Body of pancreas (tissue), 4 donors: ENCODE measurements around the gene INTS3. TPM values are rescaled to one million over a fixed set of nuclear protein-coding genes. Genes with fewer than 3 reads are reported as not detected.
A peak's percentile ranks its signal among the peaks of the same experiment; 100 is the strongest.
"Not testable (repeated sequence)": the region's sequence is repeated elsewhere in the genome, so short reads cannot be mapped to it uniquely, and the experiment has no call there.

Source experiments
- ATAC-seq: fragments of 150-250 bp; one replicate; pipeline ENCODE4 v1.9.1; 2016
- DNase-seq, 4 donors: peaks; one replicate each; pipeline ENCODE4 v3.0.0-alpha.2; 2019
- H3K27ac ChIP-seq, 4 donors: fragments of 200-600 bp; sonication (generic); 1 replicate in 3 of 4; 2 replicates in 1 of 4; pipeline versions ENCODE4 v1.5.1 to v1.6.1; 2016 to 2019; ENCODE audit warnings: mild to moderate bottlenecking in 1 of 4, mixed read lengths in 1 of 4, moderate library complexity in 1 of 4
- H3K27me3 ChIP-seq, 2 donors: fragments of 200-600 bp; sonication (generic); one replicate each; pipeline ENCODE4 v1.6.0; 2016; ENCODE audit warnings: mild to moderate bottlenecking in 1 of 2
- H3K36me3 ChIP-seq, 2 donors: fragments of 200-600 bp; sonication (generic); replicated peaks in 1 of 2; 2 replicates each; pipeline ENCODE4 v1.5.1; 2016; ENCODE audit warnings: low read depth in 2 of 2; ENCODE audit not compliant: insufficient read depth in 1 of 2
- H3K4me1 ChIP-seq: fragments of 200-600 bp; sonication (generic); one replicate; pipeline ENCODE4 v1.6.0; 2016
- H3K4me3 ChIP-seq, 2 donors: fragments of 200-600 bp; sonication (generic); 1 replicate in 1 of 2; 2 replicates in 1 of 2; pipeline ENCODE4 v1.5.1; 2016 to 2019
- H3K9me3 ChIP-seq, 3 donors: fragments of 200-600 bp; sonication (generic); 1 replicate in 2 of 3; 2 replicates in 1 of 3; pipeline ENCODE4 v1.5.1; 2016
- POLR2A ChIP-seq, 3 donors: fragments of 450-650 bp; IDR thresholded peaks; one replicate each; pipeline ENCODE4 v1.6.1; 2016; ENCODE audit warnings: antibody characterized with exemption in 3 of 3, mild to moderate bottlenecking in 2 of 3
- WGBS, 2 donors: methylation state at CpG; one replicate each; pipeline ENCODE4 v1.1.5; 2017; 5-methylcytosine and 5-hydroxymethylcytosine counted together
- intact Hi-C: fragments of 100-400 bp; cut with DNase I; formaldehyde crosslinking; loops from one replicate; pipeline ENCODE4 v1.15.1; 2023
- total RNA-seq, 2 donors: library from RNA; depleted of rRNA; stranded (reverse); fragments of >200 nt; gene quantifications; one replicate each; pipeline ENCODE4 v1.1.0, GENCODE V29; 2016
- TF ChIP-seq, protein P1 (sequence below), 7 experiments: fragments of 450-650 bp in 4 of 7; fragments of 200-600 bp in 3 of 7; sonication (generic) in 3 of 7; IDR thresholded peaks; one replicate each; pipeline ENCODE4 v1.5.1; 2016 to 2019; ENCODE audit warnings: antibody characterized with exemption in 7 of 7

INTS3 gene
- total RNA-seq, 2 donors from 2014 or later, result 25.4 to 33.3 TPM

DNA sequence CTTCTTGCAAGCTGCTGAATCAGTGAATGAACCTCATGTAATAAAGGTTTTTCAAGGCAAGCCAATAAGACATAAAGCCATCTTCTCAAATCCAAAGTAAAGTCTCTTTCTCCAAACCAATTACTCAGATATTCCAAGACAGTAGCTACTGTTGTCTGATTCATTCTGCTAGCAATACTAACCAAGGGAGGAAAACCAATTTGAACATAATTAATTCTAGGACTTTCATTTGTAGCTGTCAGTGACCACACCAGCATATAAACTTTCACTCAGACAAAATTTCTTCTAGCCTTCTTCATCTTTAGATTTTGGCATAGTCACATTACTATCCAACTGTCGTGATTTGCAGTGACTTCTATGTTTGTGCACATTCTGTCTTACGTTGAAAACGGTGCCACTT is 10.5 kb upstream of the INTS3 start:
- H3K27me3 ChIP-seq, result no peaks in the 10 kb centered on the region
- no peaks in the 10 kb centered on the region for H3K9me3 ChIP-seq
- no peak overlapping the region for H3K4me3 ChIP-seq
- no peaks in the 10 kb centered on the region for H3K36me3 ChIP-seq
- no peak for TF ChIP-seq POLR2A (IDR thresholded peaks at IDR 0.05)
- TF ChIP-seq, protein P1, sequence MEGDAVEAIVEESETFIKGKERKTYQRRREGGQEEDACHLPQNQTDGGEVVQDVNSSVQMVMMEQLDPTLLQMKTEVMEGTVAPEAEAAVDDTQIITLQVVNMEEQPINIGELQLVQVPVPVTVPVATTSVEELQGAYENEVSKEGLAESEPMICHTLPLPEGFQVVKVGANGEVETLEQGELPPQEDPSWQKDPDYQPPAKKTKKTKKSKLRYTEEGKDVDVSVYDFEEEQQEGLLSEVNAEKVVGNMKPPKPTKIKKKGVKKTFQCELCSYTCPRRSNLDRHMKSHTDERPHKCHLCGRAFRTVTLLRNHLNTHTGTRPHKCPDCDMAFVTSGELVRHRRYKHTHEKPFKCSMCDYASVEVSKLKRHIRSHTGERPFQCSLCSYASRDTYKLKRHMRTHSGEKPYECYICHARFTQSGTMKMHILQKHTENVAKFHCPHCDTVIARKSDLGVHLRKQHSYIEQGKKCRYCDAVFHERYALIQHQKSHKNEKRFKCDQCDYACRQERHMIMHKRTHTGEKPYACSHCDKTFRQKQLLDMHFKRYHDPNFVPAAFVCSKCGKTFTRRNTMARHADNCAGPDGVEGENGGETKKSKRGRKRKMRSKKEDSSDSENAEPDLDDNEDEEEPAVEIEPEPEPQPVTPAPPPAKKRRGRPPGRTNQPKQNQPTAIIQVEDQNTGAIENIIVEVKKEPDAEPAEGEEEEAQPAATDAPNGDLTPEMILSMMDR (IDR thresholded peaks at IDR 0.05), result no peak
- no peaks in the 10 kb centered on the region for H3K4me1 ChIP-seq
- intact Hi-C loops, result no loop called here
- no peak for DNase-seq
- H3K27ac ChIP-seq, result no peak overlapping the region
- ATAC-seq, result no peak
- 72 to 80% methylated on average over 3 of the region's 3 CpGs for WGBS, 2 donors

DNA sequence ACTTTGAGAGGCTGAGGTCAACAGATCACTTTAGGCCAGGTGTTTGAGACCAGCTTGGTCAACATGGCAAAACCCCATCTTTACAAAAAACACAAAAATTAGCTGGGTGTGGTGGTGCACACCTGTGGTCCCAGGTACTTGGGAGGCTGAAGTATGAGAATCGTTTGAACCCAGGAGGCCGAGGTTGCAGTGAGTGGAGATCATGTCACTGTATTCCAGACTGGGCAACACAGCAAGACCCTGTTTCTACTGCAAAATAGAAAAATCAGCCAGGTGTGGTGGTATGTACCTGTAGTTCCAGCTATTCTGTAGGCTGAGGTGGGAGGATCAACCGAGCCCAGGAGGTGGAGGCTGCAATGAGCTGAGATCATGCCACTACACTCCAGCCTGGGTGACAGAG is 4.2 kb upstream of the INTS3 start:
- intact Hi-C loops, result no loop called here
- WGBS, 2 donors, result 74 to 96% methylated on average over 3 of the region's 3 CpGs
- Histone ChIP-seq H3K4me3 (no peak overlapping the region), H3K9me3 (no peaks in the 10 kb centered on the region), H3K4me1 (peaks cover 9% of the 10 kb centered on the region), H3K27me3 (no peaks in the 10 kb centered on the region), H3K27ac (no peak overlapping the region), H3K36me3 (no peaks in the 10 kb centered on the region)
- ATAC-seq, result no peak
- DNase-seq, result no peak
- TF ChIP-seq, protein P1 (IDR thresholded peaks at IDR 0.05), result no peak
- no peak for TF ChIP-seq POLR2A (IDR thresholded peaks at IDR 0.05)

DNA sequence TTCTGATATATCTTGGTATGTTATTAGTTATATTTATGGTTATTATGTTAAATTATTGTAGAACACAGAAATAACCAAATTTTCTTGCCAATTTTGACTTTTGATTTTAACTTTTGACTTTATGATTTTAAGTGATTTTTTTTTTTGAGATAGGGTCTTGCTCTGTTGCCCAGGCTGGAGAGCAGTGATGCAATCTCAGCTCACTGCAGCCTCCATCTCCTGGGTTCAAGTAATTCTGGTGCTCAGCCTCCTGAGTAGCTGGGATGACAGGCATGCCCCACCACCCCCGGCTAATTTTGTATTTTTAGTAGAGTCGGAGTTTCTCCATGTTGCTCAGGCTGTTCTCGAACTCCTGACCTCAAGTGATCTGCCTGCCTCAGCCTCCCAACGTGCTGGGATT is 3.2 kb upstream of the INTS3 start:
- intact Hi-C loops, H3K27me3 ChIP-seq: not testable (repeated sequence)
- 80 to 90% methylated on average over 4 of the region's 4 CpGs for WGBS, 2 donors

DNA sequence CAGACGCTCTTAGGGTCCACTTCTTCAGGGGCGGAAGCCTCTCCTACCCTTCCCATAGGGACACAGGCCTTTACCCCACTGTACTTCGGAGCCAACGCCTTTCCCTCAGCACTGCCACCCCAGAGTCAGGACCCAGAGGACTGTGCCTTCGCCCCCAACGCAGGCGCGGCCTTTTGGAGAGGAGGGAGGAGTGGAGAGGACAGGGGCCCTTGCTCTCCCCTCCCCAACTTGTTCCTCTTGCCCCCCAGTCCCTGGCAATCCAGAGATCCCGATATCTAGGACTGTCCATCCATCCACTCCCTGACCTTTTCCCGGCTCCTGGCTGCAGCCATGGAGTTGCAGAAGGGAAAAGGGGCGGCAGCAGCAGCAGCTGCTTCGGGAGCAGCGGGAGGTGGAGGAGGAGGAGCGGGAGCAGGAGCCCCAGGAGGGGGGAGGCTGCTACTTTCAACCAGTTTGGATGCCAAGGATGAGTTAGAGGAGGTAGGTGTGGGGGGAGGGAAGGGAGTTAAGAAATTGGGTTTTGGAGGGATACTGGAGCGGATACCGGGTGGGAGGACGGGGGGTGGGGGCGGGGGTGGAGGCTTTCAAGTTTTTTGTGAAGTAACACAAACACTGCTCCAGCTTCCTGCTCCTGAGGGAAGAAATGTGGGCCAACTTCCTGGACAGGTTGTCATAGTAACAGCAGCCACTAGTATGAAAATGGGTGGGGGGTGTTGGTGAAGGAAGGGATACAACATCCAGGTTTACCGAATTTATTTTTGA is 636 bp downstream of the INTS3 start:
- no peaks in the 10 kb centered on the region for H3K36me3 ChIP-seq
- intact Hi-C loops, result no loop called here
- peak overlapping the region; percentile 69 to 75 for H3K4me3 ChIP-seq
- peak overlapping the region; percentile 77 to 96 (median 94) for H3K27ac ChIP-seq
- no peaks in the 10 kb centered on the region for H3K27me3 ChIP-seq
- TF ChIP-seq, protein P1 (IDR thresholded peaks at IDR 0.05), result no peak
- no peak for TF ChIP-seq POLR2A (IDR thresholded peaks at IDR 0.05)
- ATAC-seq, result peak; percentile 12
- 1% methylated on average over 17 to 19 of the region's 19 CpGs for whole genome bisulfite sequencing, 2 donors
- DNase-seq, result peak; percentile 44 to 81 (median 62)
- no peaks in the 10 kb centered on the region for H3K9me3 ChIP-seq
- H3K4me1 ChIP-seq, result peaks cover 35% of the 10 kb centered on the region

More for the DNA sequence above, 3.2 kb upstream of the INTS3 start:
- H3K9me3 ChIP-seq, H3K27ac ChIP-seq, DNase-seq, H3K36me3 ChIP-seq, ATAC-seq, H3K4me3 ChIP-seq: not testable (repeated sequence)
- peaks cover 18% of the 10 kb centered on the region for H3K4me1 ChIP-seq

- ATAC-seq, result no peak
- WGBS, 2 donors, result 62% methylated on average over 5 of the region's 5 CpGs
- H3K9me3 ChIP-seq, result no peaks in the 10 kb centered on the region
- intact Hi-C loops, result no loop called here
- H3K4me1 ChIP-seq, result peaks cover 47% of the 10 kb centered on the region
- peak overlapping the region in 2 of 4 donors; percentile 94 to 95 for H3K27ac ChIP-seq
- no peaks in the 10 kb centered on the region for H3K27me3 ChIP-seq
- DNase-seq, result no peak
- TF ChIP-seq, protein P1 (IDR thresholded peaks at IDR 0.05), result no peak
- no peak for TF ChIP-seq POLR2A (IDR thresholded peaks at IDR 0.05)
- H3K4me3 ChIP-seq, result no peak overlapping the region
- H3K36me3 ChIP-seq, result no peaks in the 10 kb centered on the region
These were observed 2.7 kb downstream of the INTS3 start for GRCh38 chr1:153730468-153730988.
